Hypothalamus (tissue), 51 donors: ENCODE results near the gene TMEFF2.
"Not testable (repeated sequence)": the region's sequence is repeated elsewhere in the genome, so short reads cannot be mapped to it uniquely, and the experiment has no call there.

Source experiments
- DNase-seq, 51 donors: peaks; one replicate each; lab custom pipeline; 2025; lab: John Stamatoyannopoulos, UW

TMEFF2 gene

GRCh38 chr2:192137451-192137850 is 57.3 kb downstream of the TMEFF2 start:
- DNase-seq = no peak

GRCh38 chr2:192132604-192133003 is 62.1 kb downstream of the TMEFF2 start:
- not testable (repeated sequence) for DNase-seq

- DNase-seq = not testable (repeated sequence)
Measured at GRCh38 chr2:192130312-192130711, 64.4 kb downstream of the TMEFF2 start.

- DNase-seq = peak in 14 of 51 donors; percentile 1 to 57 (median 8)
Measured at GRCh38 chr2:192128655-192129054, 66.1 kb downstream of the TMEFF2 start.

GRCh38 chr2:192127434-192127833 is 67.3 kb downstream of the TMEFF2 start:
- no peak for DNase-seq

GRCh38 chr2:192126912-192127311 is 67.8 kb downstream of the TMEFF2 start:
- no peak for DNase-seq

GRCh38 chr2:192126426-192126825 is 68.3 kb downstream of the TMEFF2 start:
- no peak for DNase-seq

- no peak for DNase-seq
Measured at GRCh38 chr2:192124571-192124970, 70.2 kb downstream of the TMEFF2 start.

- DNase-seq = peak in 14 of 51 donors; percentile 3 to 39 (median 13)
Measured at GRCh38 chr2:192123847-192124246, 70.9 kb downstream of the TMEFF2 start.

- no peak for DNase-seq
Measured at GRCh38 chr2:192122946-192123345, 71.8 kb downstream of the TMEFF2 start.

GRCh38 chr2:192122141-192122540 is 72.6 kb downstream of the TMEFF2 start:
- DNase-seq = no peak

- DNase-seq = no peak
Measured at GRCh38 chr2:192119536-192119935, 75.2 kb downstream of the TMEFF2 start.

- DNase-seq = no peak
Measured at GRCh38 chr2:192117705-192118104, 77.0 kb downstream of the TMEFF2 start.

- DNase-seq = not testable (repeated sequence)
Measured at GRCh38 chr2:192111536-192111935, 83.2 kb downstream of the TMEFF2 start.

- DNase-seq = no peak
Measured at GRCh38 chr2:192099742-192100141, 95.0 kb downstream of the TMEFF2 start.

- no peak for DNase-seq
Measured at GRCh38 chr2:192098814-192099491, 95.8 kb downstream of the TMEFF2 start.

GRCh38 chr2:192091476-192091875 is 103.3 kb downstream of the TMEFF2 start:
- DNase-seq = no peak

- DNase-seq = no peak
Measured at GRCh38 chr2:192090911-192091310, 103.8 kb downstream of the TMEFF2 start.

GRCh38 chr2:192087398-192087958 is 107.3 kb downstream of the TMEFF2 start:
- no peak for DNase-seq

- DNase-seq = no peak
Measured at GRCh38 chr2:192082121-192082520, 112.6 kb downstream of the TMEFF2 start.

- DNase-seq = not testable (repeated sequence)
Measured at GRCh38 chr2:192080096-192080495, 114.6 kb downstream of the TMEFF2 start.

GRCh38 chr2:192073878-192074277 is 120.9 kb downstream of the TMEFF2 start:
- DNase-seq = no peak

- DNase-seq = no peak
Measured at GRCh38 chr2:192072778-192073177, 122.0 kb downstream of the TMEFF2 start.
